Embryonic facial prominence (tissue), 1 donor: ENCODE data around the gene B4GALNT1.
A peak's percentile ranks its signal among the peaks of the same experiment; 100 is the strongest.
"Not testable (repeated sequence)": the region's sequence is repeated elsewhere in the genome, so short reads cannot be mapped to it uniquely, and the experiment has no call there.

Experiments used
- DNase-seq: peaks from one replicate; pipeline ENCODE4 v3.0.0-alpha.2; 2016; ENCODE audit errors: extremely low spot score

Gene B4GALNT1

DNA sequence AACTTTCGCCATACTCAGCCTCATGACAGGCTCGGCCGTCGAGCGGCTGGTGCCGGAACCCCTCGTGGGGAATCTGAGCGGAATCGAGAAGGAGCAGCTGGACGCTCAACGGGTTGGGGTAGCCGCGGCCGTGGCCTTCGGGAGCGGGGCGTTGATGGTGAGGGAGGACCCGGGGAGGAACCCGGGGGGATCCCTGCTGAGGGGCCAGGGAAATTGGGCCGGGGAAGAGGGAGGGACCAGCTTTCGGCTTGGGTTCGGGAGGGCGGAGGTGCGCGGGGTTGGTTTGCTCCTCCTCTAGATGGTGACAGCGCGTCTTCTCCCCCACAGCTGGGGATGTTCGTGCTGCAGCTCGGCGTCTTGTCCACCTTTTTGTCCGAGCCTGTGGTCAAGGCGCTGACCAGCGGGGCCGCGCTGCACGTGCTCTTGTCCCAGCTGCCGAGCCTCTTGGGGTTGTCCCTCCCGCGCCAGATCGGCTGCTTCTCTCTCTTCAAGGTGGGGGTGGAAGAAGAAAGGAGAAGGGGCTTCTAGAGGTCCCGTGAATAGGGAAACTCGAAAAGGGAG lies 12.0 kb downstream of the B4GALNT1 start:
- no peak for DNase-seq

- no peak for DNase-seq
These were observed 12.6 kb downstream of the B4GALNT1 start for GRCh38 chr12:57620245-57620935.

DNA sequence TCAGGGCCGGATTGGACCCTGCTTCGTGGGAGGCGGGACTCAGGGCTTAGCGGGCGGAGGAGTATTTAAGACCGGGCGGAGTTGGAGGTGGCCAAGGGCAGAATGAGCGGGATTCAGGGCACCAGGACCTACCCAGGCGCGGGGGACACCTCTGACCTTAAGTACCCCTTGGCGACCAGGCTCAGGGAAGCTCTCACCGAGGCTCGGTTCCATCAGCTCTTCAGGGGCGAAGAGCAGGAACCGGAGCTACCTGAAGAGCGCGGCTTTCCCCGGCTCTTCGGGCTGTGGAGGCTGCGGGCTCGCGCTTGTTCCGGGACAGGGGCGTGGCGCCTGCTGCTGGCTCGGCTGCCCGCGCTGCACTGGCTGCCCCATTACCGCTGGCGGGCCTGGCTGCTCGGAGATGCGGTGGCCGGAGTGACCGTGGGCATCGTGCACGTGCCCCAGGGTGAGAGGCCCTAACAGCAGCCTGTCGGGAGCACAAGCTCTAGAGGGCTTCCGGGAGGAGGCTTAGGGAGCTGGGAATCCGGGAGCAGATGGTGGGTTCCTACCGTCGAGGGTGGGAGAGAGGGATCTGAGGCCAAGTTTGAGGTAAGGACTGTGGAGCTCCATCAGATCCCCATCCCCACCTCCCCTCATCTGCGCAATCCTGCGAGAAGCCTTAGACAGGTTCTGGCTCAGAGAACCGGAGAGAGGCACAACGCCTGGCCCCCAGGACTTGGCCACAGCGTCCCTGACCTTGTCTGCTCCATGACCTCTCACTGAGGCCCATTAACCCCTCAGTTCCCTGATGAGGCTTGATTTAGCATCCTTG lies 13.4 kb downstream of the B4GALNT1 start:
- no peak for DNase-seq

DNA sequence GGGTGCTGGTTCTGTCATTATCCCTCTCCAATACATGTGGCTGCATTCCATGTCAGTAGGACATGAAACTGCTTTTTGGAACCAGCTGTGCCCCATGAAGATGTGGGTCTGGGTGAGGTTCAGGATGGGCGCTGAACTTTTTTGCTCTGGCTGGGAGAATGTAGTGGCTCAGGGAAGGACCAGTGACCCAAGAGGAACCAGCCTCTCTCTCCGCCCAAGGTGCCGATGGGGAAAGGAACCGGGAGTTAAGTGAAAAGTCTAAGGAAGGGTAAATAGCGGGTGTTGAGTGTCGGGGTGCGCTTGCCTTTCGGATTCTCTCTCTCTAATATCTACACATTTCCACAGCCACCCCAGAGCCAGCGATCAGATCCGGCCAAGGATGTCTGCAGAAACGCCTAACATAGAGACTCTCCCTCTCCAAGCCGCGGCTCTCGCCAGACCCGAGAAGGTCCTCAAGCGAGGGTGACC lies 14.0 kb downstream of the B4GALNT1 start:
- DNase-seq: no peak

- not testable (repeated sequence) for DNase-seq
These were observed 14.6 kb downstream of the B4GALNT1 start for GRCh38 chr12:57618431-57618830.

GRCh38 chr12:57617942-57618341 lies 15.1 kb downstream of the B4GALNT1 start:
- no peak for DNase-seq

GRCh38 chr12:57616383-57617101 lies 16.5 kb downstream of the B4GALNT1 start:
- no peak for DNase-seq

DNA sequence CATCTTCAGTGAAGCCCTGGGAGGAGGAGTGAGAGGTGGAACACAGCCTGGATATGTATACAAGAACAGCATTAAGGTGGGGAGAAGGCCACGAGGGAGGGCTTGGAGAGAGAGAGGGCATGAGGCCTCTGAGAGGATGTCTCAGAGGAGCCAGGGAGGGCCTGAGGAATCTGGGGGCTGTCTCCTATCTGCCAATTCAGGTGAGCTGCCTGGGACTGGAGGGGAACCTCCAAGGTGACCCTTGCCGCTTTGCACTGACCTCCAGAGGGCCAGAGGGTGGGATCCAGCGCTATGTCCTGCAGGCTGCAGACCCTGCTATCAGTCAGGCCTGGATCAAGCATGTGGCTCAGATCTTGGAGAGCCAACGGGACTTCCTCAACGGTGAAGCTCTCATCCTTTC lies 17.4 kb downstream of the B4GALNT1 start:
- DNase-seq: no peak

DNA sequence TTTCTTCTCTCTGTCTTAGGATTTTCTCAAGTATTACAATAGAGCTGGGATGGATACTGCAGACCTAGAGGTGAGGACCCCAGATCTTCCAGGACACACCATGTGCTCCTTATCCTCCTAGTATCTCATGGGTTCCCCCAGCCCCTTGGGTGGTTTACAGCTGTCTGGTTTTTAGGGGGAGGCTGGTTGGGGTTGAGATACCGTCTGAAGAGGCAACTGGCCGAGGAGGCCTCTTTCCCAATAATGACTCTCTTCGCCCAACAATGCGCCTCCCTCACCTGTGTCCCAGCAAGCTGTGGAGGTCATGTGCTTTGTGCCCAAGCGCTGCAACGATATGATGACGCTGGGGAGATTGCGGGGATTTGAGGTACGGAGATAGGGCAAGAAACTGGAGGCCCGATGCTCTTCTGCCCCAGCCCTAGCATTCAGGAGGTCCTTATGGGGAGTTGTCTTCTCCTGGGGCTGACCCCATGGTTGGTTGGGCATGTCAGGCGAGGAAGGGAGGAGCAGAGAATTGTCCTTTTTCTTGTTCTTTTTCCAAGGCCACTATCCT lies 18.0 kb downstream of the B4GALNT1 start:
- no peak for DNase-seq

DNA sequence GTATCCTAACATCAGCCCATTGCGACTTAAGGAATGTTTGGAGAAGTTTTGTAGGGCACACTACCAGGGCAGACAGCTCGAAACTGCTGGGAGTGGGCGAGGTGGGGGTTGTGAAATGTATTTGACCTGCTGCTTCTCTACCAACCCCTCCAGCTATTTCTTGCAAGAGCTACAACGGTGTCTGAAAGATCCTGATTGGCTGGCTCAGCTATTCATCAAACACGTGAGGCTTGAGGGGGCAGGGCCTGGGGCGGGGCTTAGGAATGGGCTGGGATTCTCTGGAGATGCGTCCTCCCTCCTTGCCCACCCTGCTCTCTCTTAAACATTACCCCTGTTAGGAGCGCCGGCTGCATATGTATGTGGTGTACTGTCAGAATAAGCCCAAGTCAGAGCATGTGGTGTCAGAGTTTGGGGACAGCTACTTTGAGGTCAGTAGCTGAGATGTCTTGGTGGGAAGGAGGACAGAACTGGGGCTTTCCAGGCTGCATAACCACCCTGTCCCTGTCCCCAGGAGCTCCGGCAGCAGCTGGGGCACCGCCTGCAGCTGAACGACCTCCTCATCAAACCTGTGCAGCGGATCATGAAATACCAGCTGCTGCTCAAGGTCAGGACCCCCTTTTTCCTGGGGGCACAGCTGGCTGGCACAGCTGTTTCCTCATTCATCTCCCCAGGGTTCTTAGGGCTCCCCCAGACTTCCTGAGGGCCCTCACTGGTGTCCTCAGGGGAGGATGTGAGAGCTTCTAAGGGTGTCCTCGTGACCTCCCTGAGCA lies 18.6 kb downstream of the B4GALNT1 start:
- DNase-seq: no peak

GRCh38 chr12:57613427-57614109 lies 19.4 kb downstream of the B4GALNT1 start:
- no peak for DNase-seq

GRCh38 chr12:57612711-57613426 lies 20.1 kb downstream of the B4GALNT1 start:
- no peak for DNase-seq

DNA sequence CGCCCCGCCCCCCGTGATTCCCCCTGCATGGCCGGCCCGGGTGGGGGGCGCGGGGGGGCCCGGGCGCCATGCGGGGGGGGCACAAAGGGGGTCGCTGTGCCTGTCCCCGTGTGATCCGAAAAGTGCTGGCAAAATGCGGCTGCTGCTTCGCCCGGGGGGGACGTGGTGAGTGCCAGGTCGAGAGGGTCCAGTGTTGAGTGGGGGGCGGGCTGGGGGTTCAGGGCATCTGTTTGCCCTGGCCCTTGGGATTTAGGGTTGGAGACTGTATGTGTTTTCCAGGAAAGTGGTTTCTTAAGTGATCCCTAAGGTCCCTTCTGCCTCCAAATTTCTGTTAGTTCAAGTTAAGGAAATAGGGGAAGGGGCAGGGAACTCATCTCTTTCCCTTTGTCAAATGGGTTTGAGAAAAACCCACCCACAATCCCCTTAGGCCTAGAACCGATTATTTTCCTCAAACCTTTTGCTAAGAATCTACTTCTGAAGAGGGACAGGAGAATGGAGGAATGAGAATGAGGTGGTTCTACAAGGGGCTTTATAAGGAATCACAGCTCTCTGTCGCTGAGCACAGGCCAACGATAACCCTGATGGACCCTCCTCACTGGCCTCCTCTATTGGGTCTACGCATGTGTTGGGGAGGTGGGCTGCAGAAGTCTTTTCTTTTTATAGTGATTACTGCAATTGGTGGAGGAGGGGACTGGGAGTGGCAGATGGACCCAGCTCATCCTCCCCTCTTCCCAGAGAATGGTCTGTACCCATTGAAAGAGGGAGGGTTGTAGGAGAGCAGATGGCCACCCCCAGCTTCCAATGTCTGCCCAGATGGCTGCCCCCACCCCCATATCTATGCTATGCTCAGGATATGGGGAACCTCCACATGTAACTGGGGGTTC lies 20.9 kb downstream of the B4GALNT1 start:
- no peak for DNase-seq

- peak; percentile 45 for DNase-seq
These were observed 21.7 kb downstream of the B4GALNT1 start, which contains the start of gene ARHGEF25 for GRCh38 chr12:57611108-57611826. Gene ARHGEF25, plus strand, starts transcription at chr12:57611435. Its CDS starts 460 bp downstream, at chr12:57611895.

GRCh38 chr12:57610554-57611107 lies 22.4 kb downstream of the B4GALNT1 start:
- no peak for DNase-seq

DNA sequence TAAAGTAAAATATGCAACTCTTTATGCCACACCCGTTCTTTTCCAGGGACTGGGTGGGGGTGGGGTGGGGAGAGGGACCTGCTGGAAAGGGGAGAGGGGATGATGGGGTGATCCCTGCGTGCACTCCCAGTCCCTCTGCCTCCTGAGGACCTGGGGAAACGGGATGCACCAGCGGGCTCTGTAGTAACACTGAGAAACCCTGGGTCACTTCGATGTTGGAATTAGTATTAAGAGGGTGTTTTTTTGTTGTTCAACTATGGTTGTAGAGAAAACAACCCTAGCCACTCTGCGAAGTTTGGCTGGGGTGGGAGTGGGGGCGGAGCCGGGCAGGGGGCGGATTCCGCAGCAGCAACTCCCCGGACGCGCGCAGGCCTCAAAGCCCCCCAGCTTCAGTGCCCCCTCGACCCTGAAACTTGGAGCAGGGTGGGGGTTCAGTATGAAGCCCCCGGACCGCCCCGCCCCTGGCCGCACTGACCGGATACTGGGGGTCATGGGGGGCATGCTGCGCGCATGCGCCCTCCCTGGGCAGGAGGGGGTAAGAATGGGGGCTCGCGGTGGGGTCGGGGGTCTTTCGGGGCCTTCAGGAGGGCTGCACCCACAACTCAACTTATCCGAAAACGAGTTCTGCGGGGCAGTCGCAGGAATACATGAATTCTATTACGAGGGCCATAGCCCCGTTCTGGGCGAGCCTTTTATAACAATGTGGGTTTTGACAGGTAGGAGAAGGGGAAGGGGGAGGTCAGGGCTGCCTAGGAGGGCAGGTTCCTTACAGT lies 23.0 kb downstream of the B4GALNT1 start:
- no peak for DNase-seq
